ENCODE results near the gene FIBCD1. TPM values are rescaled to one million over a fixed set of nuclear protein-coding genes. Genes with fewer than 3 reads are reported as not detected.
"Not testable (repeated sequence)": the region's sequence is repeated elsewhere in the genome, so short reads cannot be mapped to it uniquely, and the experiment has no call there.

Gene FIBCD1
- total and polyA plus RNA-seq, 12 donors: 0.11 to 55.7 (median 18.3) TPM

- Histone ChIP-seq H3K4me3 (no peak overlapping the region), H3K27ac (no peak overlapping the region), H3K27me3 (no peaks in the 10 kb centered on the region), H3K36me3 (replicated peaks in 1 of 2) (no peaks in the 10 kb centered on the region), H3K9me3 (replicated peaks in 1 of 3) (no peaks in the 10 kb centered on the region), H3K4me1 (replicated peaks in 1 of 2) (no peaks in the 10 kb centered on the region)
- intact Hi-C loops (cut with DNase I): no loop called here
- no peak for TF ChIP-seq CTCF (IDR thresholded peaks at IDR 0.05)
- no peak for TF ChIP-seq POLR2A (IDR thresholded peaks at IDR 0.05)
- DNase-seq: no peak
- 71 to 74% (median 73%) methylated on average over 13 to 21 of the region's 21 CpGs for WGBS, 4 donors
These were observed 17.8 kb upstream of the FIBCD1 start for GRCh38 chr9:130956636-130957450.

- Histone ChIP-seq H3K9me3 (replicated peaks in 1 of 3) (no peaks in the 10 kb centered on the region), H3K36me3 (replicated peaks in 1 of 2) (no peaks in the 10 kb centered on the region), H3K4me1 (replicated peaks in 1 of 2) (no peaks in the 10 kb centered on the region), H3K4me3 (no peak overlapping the region), H3K27me3 (no peaks in the 10 kb centered on the region), H3K27ac (no peak overlapping the region)
- 54 to 68% (median 65%) methylated on average over 11 to 18 of the region's 18 CpGs for WGBS, 4 donors
- no peak for TF ChIP-seq CTCF (IDR thresholded peaks at IDR 0.05)
- TF ChIP-seq POLR2A (IDR thresholded peaks at IDR 0.05): no peak
- intact Hi-C loops (cut with DNase I): no loop called here
- DNase-seq: no peak
These were observed 17.0 kb upstream of the FIBCD1 start for GRCh38 chr9:130955947-130956621.

GRCh38 chr9:130954925-130955324, 15.9 kb upstream of the FIBCD1 start:
- H3K9me3 ChIP-seq (replicated peaks in 1 of 3); H3K27ac ChIP-seq; H3K27me3 ChIP-seq; H3K4me1 ChIP-seq (replicated peaks in 1 of 2); H3K36me3 ChIP-seq (replicated peaks in 1 of 2); intact Hi-C loops (cut with DNase I); DNase-seq; H3K4me3 ChIP-seq: not testable (repeated sequence)
- WGBS, 4 donors: 87 to 100% (median 99%) methylated on average over 2 of the region's 2 CpGs

- 94 to 100% (median 99%) methylated on average over 1 of the region's 1 CpG for WGBS, 4 donors
- DNase-seq: no peak
- no peaks in the 10 kb centered on the region for H3K27me3 ChIP-seq
- intact Hi-C loops (cut with DNase I): no loop called here
- no peak for TF ChIP-seq POLR2A (IDR thresholded peaks at IDR 0.05)
- TF ChIP-seq CTCF (IDR thresholded peaks at IDR 0.05): no peak
- no peaks in the 10 kb centered on the region for H3K4me1 ChIP-seq (replicated peaks in 1 of 2)
- H3K36me3 ChIP-seq (replicated peaks in 1 of 2): no peaks in the 10 kb centered on the region
- H3K9me3 ChIP-seq (replicated peaks in 1 of 3): no peaks in the 10 kb centered on the region
- H3K4me3 ChIP-seq: no peak overlapping the region
- no peak overlapping the region for H3K27ac ChIP-seq
These were observed 15.3 kb upstream of the FIBCD1 start for GRCh38 chr9:130954317-130954716.
